ENCODE measurements around the gene CDH4. TPM values are rescaled to one million over a fixed set of nuclear protein-coding genes. Genes with fewer than 3 reads are reported as not detected.

CDH4 gene
- total RNA-seq, 4 donors from 2014 or later, result under 0.01 to 0.56 (median 0.19) TPM; not detected in 1

DNA sequence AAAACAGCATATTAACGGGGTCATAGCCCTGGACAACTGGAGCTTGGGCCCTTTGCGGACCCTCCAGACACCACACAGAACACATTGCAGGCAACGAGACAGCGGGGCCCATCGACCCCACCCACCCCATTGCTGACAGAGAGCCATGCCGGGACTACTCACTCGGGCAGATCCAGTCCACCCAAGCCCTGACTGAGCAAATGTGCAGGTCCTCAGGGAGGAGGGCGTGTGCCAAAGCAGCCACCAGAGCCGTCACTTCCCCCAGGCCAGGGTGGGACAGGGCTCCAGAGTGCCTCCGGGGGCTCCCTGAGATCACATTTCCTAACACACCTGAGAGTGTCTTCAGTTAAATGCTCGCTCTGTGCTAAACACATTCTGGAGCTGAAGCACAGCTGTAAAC is 114.9 kb downstream of the CDH4 start:
- TF ChIP-seq, protein P1, sequence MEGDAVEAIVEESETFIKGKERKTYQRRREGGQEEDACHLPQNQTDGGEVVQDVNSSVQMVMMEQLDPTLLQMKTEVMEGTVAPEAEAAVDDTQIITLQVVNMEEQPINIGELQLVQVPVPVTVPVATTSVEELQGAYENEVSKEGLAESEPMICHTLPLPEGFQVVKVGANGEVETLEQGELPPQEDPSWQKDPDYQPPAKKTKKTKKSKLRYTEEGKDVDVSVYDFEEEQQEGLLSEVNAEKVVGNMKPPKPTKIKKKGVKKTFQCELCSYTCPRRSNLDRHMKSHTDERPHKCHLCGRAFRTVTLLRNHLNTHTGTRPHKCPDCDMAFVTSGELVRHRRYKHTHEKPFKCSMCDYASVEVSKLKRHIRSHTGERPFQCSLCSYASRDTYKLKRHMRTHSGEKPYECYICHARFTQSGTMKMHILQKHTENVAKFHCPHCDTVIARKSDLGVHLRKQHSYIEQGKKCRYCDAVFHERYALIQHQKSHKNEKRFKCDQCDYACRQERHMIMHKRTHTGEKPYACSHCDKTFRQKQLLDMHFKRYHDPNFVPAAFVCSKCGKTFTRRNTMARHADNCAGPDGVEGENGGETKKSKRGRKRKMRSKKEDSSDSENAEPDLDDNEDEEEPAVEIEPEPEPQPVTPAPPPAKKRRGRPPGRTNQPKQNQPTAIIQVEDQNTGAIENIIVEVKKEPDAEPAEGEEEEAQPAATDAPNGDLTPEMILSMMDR (IDR thresholded peaks at IDR 0.05), result no peak
- ATAC-seq (ENCODE audit: low FRiP score) (no peak), DNase-seq (ENCODE audit: low spot score) (no peak)

DNA sequence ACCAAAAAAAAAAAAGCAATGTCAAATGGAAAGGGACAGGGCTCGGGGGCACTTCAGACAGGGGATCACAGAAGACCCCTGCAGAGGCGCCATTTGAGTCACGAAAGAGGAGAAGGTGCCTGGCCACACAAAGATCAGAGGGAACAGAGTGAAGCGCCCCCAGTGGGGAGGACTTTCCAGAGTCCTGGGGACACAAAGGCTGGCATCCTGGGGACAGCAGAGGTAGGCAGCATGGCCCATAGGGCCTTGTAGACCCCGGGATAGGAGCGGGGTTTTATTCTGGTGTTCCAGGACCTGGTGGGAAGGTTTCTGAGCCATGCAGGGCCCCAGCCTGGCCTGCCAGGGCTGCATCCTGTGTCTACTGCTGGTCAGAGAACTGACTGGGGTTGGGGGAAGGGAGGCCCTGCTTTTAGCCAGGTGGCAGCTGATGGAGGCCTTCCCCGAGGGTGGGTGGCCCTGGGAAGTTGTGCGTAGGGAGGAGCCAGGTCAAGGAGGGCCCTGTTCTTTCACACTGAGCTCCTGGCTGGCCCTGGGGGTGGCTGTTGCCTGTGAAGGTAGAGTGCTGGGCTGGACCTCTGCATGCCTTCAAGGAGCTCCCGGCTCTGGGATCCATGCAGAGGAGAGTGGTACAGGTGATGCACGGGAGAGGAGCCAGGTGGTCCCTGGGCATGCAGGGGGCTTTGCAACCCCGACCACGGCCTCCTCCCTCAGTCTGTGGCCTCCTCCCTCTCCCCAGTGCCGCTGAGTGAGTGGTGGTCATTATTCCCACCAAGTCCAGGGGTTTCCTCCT is 117.9 kb downstream of the CDH4 start:
- TF ChIP-seq, protein P1 (IDR thresholded peaks at IDR 0.05), result no peak
- DNase-seq (ENCODE audit: low spot score) (no peak), ATAC-seq (ENCODE audit: low FRiP score) (no peak)

DNA sequence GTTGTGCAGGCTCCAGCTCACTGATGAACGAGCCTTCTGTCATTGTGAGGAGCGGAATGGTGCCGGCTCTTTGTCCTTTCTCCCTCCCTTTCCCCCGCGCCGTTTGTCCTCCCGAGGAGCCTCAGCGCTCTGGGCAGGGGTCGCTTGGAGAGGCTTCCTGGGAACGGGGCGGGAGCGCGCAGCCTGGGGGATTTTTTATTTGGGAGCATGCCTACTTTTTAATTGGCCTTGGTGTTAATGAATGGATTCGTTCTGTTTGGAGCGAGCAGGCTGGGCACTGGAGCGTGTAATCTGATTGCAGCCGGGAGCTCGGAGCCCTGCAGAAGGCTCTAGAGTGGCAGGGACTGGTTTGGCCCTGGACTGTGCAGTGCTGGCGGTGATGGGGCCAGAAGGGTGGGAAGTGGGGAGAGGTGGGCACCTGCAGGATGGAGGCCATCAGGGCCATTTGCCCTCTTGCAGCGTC is 118.8 kb downstream of the CDH4 start:
- ATAC-seq (ENCODE audit: low FRiP score) (no peak), DNase-seq (ENCODE audit: low spot score) (no peak)
- TF ChIP-seq, protein P1 (IDR thresholded peaks at IDR 0.05), result no peak

DNA sequence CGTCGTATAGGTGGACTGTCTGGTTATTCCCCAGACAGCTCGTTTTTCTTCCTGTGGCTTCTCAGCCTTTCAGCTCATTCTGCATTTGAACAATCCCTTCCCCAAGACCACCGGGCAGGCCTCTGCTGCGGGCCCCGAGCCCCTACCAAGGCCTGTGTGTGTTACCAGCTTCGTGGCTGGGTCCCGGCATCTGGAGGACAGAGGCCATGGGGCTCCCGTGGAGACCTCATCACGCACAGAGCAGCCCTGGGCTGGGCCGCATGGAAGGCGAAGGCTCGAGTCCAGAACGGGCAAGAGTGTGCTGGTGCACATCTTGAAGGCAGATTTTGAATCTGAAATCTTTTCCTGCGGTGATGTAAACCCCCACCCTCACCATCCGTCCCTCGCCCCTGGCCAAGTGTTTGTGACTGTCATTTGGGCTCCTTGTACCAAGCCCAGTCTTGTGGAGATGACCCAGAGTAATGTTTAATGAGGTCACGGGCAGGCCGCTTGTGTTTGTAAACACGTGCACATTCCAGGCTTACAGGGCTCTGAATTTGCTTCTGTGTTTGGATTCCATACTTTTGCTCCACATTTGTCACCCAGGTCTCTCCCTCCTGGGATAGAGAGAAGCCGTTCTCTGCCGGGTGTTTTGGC is 119.6 kb downstream of the CDH4 start:
- TF ChIP-seq, protein P1 (IDR thresholded peaks at IDR 0.05), result no peak
- DNase-seq (ENCODE audit: low spot score) (no peak), ATAC-seq (ENCODE audit: low FRiP score) (no peak)

DNA sequence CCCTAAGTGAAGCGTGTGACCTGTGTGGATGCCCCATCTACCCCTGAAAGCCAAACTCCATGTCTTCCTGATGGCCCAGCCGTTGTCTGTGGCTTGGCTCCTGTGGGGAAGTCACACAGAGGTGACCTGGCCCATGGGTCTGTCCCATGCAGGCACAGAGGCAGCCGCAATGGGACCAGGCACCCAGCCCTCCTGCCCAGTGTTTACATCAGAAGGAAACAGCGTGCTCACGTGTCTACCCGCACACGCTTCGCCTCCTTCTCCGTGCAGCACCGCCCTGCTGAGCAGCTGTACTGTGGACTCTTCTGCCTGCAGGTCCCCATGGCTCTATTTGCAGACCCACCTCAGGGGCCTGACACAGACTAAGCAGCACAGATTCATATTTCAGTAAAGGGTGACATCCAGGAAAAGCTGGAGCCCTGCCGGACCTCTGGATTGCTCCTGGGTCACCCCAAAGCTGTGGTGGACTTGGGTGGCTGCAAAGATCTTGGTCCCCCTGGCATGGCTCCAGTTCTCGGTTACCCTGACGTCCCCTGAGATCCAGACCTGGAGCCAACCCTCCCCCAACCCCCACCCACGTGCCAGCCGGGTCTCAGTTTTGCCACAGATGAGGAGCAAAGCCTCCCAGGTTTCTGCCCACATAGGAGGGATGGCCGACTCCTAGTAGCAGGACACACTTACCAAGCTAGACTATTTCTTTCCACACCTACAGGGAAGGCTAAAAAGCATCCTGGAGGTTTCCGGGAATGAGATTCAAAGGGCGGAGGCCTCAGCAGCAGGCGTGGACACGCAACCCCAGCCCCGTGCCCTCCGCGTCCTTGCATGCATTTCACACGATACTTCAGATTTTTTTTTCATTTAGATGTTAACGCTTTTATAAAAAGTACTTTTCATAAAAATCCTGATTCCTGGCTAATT is 120.3 kb downstream of the CDH4 start:
- TF ChIP-seq, protein P1 (IDR thresholded peaks at IDR 0.05), result no peak
- ATAC-seq (ENCODE audit: low FRiP score) (no peak), DNase-seq (ENCODE audit: low spot score) (no peak)

DNA sequence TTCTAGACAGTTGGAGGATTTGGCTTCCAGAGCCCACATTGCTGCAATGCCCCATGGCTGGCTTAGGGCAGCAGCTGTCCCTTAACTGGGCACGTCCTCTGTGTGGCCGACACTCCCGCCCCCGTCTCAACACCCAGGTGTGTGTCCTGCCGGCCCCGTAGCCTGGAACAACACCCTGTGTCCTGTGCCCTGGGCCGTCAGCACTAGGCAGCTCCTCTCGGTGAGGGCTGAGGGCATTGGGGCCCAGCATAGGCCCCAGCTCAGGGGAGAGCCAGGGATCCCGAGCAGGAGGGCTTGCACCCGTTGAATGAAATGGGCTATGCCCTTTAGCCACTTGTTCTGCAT is 121.0 kb downstream of the CDH4 start:
- DNase-seq (ENCODE audit: low spot score) (no peak), ATAC-seq (ENCODE audit: low FRiP score) (no peak)
- TF ChIP-seq, protein P1 (IDR thresholded peaks at IDR 0.05), result no peak
